Raji (cell line): ENCODE results near the gene TMEM238.

Source experiments
- POLR2A ChIP-seq: IDR thresholded peaks from 2 replicates; pipeline ENCODE4 v1.6.1; 2011; ENCODE audit warnings: low read depth, low read length, control low read depth; ENCODE audit not compliant: insufficient read depth

The TMEM238 gene

GRCh38 chr19:55358493-55358892, 25.6 kb downstream of the TMEM238 start:
- TF ChIP-seq POLR2A: no peak

- no peak for TF ChIP-seq POLR2A
Measured at GRCh38 chr19:55355213-55355821, 28.8 kb downstream of the TMEM238 start.

DNA sequence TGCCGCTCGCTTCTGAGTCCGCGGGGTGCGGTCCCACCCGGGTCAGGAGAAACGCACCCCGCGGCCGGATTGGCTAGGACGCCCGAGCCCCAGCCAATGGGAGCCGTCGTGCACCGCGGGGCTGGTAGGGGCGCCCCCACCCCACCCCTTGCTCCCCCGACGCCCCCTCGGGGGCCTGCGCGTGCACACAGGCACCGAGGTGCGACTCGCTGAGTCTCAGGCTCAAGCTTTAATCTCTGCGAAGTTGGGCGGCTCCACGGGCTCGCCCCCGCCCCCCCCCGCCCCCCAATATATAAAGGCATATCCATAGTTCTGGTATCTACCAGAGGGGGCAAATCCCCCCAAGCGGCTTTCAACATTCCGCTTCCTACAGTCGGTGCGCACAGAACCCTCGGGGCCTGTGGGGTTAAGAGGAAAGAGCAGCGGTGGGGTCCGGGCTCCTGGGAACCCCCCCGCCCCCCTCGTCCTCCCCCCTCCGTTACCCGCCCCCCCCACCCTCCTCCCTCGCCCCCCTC, 29.3 kb downstream of the TMEM238 start, which contains the start of gene COX6B2:
Gene COX6B2 (minus strand): TSS at position 22 of the 515 bp plus-strand sequence. CDS start 198 bp downstream, outside the sequence.
- no peak for TF ChIP-seq POLR2A

DNA sequence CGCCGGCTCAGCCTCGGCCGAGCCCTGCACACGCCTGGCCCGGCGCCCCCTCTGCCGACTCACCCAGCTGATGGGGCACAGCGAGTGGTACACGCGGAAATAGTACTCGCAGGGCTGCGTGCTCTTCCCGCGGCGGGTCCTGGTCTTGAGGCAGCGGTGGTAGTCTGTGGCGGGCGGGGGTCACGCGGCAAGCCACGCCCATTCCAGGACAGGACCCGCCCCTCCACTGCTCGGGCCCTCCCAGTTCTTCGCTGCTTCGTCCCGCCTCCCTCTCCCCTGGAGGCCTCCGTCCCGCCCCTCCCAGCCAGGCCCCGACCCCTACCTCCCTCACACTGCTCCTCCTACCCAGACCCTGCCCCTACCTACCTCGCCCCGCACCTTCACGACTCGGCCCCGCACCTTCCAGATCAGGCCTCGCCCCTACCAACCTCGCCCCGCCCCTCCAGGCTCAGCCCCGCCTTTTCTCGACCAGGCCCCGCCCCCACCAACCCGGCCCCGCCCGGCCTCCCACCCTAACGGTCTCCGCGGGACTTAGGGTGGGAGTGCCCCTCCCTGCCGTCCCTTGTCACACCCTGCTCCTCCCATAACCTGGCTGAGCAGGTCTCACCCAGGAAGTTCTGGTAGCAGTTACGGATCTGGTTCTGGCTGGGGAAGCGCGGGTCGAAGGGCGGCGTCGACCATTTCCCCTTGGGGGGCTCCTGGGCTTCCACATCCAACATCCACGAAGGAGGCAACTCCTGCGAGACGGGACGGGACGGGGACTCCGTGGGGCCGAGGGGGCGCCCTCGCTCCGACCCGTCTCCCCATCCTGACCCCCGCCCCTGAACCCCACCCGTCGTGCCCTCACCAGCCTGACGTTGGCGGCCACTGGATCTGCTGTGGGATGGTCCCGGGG, 30.0 kb downstream of the TMEM238 start:
- TF ChIP-seq POLR2A: no peak

DNA sequence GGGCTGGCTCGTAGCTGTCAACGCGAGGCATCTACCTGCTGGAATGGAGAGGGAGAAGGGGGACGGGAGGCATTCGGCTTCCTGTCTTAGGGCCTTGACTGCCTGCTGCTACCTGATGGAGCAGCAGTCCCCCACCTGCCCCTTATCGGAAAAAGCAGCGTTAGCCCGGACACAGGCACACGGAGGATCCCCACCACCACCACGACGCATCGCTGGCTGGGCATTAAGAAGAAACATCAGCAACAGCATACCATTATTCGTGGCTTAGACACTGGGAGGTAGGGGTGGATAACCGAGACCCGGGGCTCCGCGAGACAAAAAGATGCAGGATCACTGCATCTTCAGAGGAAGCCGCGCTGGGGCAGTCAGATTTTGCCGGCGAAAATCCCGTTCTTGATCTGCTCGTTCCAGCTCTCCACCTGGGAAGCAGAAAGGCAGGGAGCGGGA, 30.7 kb downstream of the TMEM238 start:
- no peak for TF ChIP-seq POLR2A

GRCh38 chr19:55352549-55353145, 31.4 kb downstream of the TMEM238 start:
- no peak for TF ChIP-seq POLR2A

DNA sequence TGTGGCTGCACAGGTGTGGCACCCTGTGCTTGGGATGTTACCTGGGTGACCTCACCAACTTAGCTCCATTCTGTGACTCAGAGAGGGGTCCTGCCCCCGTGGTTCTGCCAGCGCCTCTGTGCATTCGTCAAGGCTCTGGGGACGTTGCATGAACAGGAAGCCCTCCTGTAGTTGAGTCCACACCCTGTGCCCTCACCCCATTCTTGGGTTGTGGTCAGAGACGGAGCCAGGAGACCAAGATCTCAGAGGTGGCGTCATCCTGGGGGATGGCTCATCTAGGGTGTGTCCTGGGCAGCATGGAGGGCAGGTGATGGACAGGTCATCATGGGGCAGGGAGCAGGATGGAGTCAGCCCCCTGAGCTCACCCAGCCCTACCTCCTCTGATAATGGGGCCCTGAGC, 32.1 kb downstream of the TMEM238 start:
- TF ChIP-seq POLR2A: no peak

- TF ChIP-seq POLR2A: no peak
Measured at GRCh38 chr19:55350620-55351315, 33.3 kb downstream of the TMEM238 start.

DNA sequence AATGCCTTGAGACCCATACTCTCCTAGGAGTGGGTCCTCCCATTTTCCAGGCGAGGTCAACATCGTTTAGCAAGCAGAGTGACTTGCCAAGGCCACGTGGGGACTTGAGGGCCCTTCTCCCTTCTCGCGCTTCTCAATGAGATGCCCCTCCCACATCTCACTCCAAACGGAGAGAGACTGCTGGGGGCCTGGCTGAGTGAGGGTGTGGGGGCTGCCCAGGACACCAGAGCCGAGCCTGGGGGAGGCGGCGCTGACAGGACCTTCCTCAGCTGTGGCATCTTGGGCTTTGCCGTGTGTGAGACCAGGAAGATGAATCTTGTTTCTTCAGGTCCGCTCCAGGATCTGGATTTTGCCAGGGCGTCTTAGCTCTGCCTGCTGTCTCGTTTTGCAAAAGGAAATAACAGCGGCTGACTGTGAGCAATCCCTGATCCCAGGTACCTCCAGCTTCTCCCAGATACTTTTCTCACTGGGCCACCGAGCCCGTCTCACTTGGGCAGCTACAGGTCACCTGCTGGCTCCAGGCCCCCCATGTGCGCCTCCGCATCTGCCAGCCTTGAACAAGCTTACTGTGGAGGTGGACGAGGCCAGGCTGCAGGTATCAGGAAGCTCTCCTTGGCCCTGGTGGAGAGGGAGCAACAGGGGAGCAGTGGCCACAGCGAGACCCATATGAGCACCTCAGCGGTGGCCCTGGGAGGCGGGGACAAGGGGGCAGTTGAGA, 35.6 kb downstream of the TMEM238 start:
- no peak for TF ChIP-seq POLR2A

DNA sequence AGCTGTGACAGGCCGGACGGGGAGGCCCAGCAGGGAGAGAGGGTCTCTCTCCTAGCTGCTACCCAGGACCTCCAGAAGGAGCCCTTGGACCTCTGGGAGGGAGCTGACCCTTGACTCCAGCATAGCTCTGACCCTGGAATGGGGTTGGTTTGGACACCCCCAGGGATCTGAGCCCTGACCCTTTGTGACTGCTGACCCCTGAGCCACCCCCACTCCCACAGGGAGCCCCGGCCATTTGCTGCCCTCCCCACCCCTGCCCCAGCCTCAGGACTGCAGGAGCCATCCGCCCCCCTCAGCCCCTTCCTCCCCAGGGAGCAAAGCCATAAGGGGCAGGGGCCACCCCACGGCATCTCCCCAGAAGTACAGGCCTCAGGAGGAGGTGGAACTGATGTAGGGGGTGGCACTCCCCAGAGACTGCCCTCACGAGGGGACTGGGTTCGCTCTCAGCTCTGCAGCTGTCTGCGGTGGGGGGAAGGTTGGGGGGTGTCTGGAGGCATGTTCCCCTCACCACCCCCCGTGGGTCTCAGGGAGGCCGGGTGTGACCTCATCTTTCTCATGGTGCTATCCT, 36.6 kb downstream of the TMEM238 start:
- no peak for TF ChIP-seq POLR2A

GRCh38 chr19:55346725-55347441, 37.2 kb downstream of the TMEM238 start:
- TF ChIP-seq POLR2A: no peak

GRCh38 chr19:55345818-55346724, 38.0 kb downstream of the TMEM238 start:
- TF ChIP-seq POLR2A: no peak

- TF ChIP-seq POLR2A: no peak
Measured at GRCh38 chr19:55345101-55345817, 38.8 kb downstream of the TMEM238 start.
